SU-DHL-6 (cell line): ENCODE measurements around the gene DGLUCY.
"Not testable (repeated sequence)": the region's sequence is repeated elsewhere in the genome, so short reads cannot be mapped to it uniquely, and the experiment has no call there.

Experiments
- EZH2phosphoT487 ChIP-seq: fragments of 200-600 bp; sonication (generic), shearing (Covaris generic); conservative IDR thresholded peaks from 2 replicates; pipeline ENCODE4 v1.6.1; 2018; ENCODE audit warnings: mild to moderate bottlenecking, antibody characterized with exemption, low read length, moderate library complexity, mixed read lengths
- TF ChIP-seq, protein P1 (sequence below): fragments of 200-600 bp; sonication (generic); IDR thresholded peaks from one replicate; pipeline ENCODE4 v1.5.1; 2017; ENCODE audit warnings: antibody characterized with exemption, mild to moderate bottlenecking, low read length, moderate library complexity; ENCODE audit not compliant: insufficient read depth, poor library complexity, severe bottlenecking

DNA sequence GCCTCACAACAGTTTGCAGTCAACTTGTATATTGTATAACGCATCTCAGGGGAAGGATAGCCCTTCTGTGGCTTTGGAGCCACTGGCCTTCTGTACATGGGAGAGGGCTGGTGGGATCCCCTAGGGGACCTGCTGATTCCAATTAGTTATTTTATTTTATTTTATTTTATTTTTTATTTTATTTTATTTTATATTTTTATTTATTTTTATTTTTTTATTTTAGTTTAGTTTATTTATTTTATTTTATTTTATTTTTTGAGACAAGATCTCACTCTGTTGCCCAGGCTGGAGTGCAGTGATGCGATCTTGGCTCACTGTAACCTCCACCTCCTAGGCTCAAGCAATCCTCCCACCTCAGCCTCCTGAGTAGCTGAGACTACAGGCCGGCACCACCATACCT is 68.9 kb downstream of the DGLUCY start:
- TF ChIP-seq, protein P1, sequence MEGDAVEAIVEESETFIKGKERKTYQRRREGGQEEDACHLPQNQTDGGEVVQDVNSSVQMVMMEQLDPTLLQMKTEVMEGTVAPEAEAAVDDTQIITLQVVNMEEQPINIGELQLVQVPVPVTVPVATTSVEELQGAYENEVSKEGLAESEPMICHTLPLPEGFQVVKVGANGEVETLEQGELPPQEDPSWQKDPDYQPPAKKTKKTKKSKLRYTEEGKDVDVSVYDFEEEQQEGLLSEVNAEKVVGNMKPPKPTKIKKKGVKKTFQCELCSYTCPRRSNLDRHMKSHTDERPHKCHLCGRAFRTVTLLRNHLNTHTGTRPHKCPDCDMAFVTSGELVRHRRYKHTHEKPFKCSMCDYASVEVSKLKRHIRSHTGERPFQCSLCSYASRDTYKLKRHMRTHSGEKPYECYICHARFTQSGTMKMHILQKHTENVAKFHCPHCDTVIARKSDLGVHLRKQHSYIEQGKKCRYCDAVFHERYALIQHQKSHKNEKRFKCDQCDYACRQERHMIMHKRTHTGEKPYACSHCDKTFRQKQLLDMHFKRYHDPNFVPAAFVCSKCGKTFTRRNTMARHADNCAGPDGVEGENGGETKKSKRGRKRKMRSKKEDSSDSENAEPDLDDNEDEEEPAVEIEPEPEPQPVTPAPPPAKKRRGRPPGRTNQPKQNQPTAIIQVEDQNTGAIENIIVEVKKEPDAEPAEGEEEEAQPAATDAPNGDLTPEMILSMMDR: not testable (repeated sequence)
- not testable (repeated sequence) for TF ChIP-seq EZH2phosphoT487
